Stimulated activated CD8-positive, alpha-beta memory T cell treated with anti-CD3 and anti-CD28 coated beads, Interleukin-4, amount 100 ng/mL, for 48 hours (primary cell): ENCODE results near the gene ALB.
"Not testable (repeated sequence)": the region's sequence is repeated elsewhere in the genome, so short reads cannot be mapped to it uniquely, and the experiment has no call there.

ENCODE experiments used
- DNase-seq: peaks from one replicate; pipeline ENCODE4 v3.0.0-alpha.2; 2020

ALB gene

DNA sequence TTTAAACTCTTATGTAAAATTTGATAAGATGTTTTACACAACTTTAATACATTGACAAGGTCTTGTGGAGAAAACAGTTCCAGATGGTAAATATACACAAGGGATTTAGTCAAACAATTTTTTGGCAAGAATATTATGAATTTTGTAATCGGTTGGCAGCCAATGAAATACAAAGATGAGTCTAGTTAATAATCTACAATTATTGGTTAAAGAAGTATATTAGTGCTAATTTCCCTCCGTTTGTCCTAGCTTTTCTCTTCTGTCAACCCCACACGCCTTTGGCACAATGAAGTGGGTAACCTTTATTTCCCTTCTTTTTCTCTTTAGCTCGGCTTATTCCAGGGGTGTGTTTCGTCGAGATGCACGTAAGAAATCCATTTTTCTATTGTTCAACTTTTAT, at the start of gene ALB:
Gene ALB (plus strand): TSS at position 246 of the 400 bp plus-strand sequence. CDS start 41 bp downstream, at position 287.
- DNase-seq: no peak

DNA sequence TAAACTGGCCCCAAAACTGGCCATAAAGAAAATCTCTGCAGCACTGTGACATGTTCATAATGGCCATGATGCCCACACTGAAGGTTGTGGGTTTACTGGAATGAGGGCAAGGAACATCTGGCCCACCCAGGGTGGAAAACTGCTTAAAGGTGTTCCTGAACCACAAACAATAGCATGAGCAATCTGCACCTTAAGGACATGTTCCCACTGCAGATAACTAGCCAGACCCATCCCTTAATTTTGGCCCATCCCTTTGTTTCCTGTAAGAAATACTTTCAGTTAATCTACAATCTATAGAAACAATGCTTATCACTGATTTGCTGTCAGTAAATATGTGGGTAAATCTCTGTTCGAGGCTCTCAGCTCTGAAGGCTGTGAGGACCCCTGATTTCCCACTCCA, 46.9 kb upstream of the ALB start:
- not testable (repeated sequence) for DNase-seq

DNA sequence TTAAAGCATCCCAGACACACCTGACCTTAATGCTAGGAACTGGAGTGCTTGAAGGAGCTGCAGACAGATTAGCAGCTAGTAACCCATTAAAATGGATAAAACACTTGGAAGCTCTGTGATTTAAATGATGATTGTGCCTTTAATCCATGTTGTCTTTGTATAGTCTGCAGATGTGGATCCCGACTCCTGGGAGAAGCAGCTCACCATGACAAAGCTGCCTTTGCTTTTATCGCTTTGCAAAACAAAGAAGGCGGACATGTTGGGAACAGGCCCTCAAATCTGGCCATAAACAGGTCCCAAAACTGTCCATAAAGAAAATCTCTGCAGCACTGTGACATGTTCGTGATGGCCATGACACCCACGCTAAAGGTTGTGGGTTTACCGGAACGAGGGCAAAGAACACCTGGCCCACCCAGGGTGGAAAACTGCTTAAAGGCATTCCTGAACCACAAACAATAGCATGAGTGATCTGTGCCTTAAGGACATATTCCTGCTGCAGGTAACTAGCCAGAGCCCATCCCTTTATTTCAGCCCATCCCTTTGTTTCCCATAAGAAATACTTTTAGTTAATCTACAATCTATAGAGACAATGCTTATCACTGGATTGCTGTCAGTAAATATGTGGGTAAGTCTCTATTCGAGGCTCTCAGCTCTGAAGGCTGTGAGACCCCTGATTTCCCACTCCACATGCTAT, 34.4 kb upstream of the ALB start:
- DNase-seq: not testable (repeated sequence)

DNA sequence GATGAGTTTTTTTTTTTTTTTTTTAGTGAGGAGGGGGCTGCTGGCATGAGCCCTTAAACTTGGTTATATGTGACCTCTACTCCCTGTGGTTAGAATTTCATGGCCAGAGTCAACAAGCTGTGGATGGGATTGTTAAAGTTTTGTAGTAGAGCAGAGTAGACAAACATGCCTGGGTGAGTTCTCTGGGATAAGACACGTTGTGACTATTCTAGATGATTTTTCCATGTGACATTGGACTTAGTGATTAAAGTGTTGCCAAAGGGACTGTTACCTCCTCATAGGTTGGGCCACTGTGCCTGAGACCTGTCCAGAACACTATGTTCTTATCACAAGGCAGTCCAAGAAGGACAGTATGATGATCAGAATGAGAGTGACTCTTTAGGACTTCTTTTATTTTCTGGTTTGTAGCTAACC, 28.8 kb upstream of the ALB start:
- DNase-seq: no peak

DNA sequence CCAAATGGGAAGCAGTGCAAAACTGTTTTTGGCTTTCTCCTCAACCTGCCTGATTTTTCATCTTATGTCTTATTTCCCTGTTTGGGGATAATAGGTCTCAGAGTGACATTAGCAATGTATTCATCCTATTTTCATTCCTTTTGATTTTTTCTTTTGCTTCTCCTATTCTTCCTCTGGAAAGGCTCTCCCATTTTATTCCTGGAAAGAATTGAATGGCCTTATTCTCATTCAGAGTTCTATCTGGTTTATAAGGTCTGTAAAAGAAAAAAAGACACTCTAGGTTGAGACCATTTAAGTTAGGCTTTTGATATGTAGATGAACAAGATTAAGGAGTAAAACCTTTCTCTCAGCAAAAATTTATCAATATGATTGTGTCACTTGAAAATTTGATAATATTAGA, 27.8 kb upstream of the ALB start:
- no peak for DNase-seq

DNA sequence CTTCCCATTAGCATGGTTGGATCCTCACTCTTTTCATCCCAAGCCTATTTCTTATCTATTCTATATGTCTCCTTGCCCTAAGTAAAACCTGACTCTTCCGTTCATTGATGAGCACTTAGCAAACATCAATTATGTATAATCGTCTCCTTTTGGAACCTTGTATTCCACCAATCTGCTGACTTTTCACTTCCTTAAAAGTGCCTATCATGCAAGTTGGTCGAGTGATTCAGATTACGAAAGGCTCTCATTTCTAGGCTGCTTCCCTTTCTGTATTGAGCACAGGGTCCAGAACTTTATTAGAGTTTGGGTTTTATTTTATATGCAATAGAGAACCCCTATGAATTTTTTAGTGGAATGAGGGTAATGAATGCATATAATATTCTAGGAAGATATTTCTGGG, 27.1 kb upstream of the ALB start:
- DNase-seq: no peak

DNA sequence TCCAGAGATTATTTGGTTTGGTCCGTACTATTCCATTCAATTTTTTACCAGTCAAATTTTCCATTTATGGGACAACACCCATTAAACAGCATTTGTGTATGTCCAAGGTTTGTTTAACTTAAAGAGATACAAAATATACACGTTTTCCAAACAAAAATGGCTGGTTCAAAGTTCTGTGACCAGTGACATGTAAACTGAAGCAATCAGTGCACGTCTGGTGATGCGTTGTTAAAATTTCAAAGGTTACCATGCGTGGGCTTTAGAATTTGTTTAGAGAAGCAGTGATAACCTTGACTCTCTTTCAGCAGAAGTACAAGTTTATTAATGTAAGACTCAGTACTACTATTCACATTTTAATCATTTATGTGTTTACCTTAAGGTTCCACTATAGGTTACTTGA, 25.2 kb upstream of the ALB start:
- DNase-seq: no peak

DNA sequence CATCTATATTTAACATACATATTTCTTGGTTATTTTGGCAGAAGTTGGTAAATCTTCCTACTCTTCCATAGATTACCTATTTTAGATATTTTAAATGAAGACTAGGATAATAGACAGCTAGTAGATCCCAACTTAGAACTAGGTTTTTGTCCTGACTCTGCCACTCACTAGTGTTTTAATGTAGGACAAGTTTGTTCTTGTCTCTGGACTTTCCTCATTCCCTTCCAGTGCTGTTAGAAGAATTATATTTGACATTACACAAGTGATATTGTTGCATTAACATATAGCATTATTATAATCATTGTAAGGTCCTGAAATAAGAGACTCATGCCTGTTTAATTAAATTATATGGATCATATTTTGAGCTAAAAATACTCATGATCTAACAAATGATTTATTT, 24.1 kb upstream of the ALB start:
- DNase-seq: no peak

DNA sequence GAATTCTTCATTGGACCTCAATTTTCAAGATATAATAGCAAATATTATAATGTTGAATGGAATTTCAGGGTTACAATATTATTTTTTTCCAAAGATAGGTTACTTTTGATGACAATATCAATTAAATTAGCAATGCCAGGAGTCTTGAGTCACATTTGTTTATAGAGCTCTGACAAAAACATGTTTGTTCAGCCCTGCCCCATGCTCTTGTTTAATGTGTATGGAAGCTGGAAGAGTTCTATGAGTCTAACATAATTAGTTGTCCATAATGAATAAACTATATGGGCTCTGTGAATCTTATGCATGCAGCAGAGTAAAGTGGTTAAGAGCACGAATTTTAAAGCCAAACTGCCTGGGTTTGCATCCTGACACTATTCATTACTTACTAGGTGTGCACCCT, 22.9 kb upstream of the ALB start:
- DNase-seq: no peak

- DNase-seq: no peak
Observed at GRCh38 chr4:73383452-73383851, 20.6 kb upstream of the ALB start.

GRCh38 chr4:73387552-73387951, 16.5 kb upstream of the ALB start:
- no peak for DNase-seq

DNA sequence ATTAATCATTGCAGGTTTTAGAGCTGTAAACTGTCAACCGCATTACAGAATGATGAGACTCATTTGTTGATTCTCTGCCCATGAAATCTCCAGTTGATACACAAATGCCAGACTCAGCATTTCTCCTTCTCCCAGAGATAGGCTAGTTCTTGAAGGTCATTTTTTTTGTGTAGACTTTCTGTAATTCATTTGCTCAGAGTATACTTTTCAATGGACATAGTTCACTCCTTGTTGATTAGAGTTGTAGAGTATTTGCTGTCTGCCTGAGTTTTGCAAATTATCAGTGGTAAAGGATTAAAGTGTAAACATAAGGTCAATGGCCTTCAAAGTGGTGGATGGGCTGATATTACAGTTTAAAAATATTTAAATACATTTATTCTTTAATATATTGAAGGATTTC, 15.2 kb upstream of the ALB start:
- DNase-seq: no peak

- DNase-seq: not testable (repeated sequence)
Observed at GRCh38 chr4:73389663-73390062, 14.4 kb upstream of the ALB start.

- no peak for DNase-seq
Observed at GRCh38 chr4:73391774-73392173, 12.3 kb upstream of the ALB start.

- no peak for DNase-seq
Observed at GRCh38 chr4:73392936-73393335, 11.2 kb upstream of the ALB start.

- no peak for DNase-seq
Observed at GRCh38 chr4:73396304-73396703, 7.8 kb upstream of the ALB start.

DNA sequence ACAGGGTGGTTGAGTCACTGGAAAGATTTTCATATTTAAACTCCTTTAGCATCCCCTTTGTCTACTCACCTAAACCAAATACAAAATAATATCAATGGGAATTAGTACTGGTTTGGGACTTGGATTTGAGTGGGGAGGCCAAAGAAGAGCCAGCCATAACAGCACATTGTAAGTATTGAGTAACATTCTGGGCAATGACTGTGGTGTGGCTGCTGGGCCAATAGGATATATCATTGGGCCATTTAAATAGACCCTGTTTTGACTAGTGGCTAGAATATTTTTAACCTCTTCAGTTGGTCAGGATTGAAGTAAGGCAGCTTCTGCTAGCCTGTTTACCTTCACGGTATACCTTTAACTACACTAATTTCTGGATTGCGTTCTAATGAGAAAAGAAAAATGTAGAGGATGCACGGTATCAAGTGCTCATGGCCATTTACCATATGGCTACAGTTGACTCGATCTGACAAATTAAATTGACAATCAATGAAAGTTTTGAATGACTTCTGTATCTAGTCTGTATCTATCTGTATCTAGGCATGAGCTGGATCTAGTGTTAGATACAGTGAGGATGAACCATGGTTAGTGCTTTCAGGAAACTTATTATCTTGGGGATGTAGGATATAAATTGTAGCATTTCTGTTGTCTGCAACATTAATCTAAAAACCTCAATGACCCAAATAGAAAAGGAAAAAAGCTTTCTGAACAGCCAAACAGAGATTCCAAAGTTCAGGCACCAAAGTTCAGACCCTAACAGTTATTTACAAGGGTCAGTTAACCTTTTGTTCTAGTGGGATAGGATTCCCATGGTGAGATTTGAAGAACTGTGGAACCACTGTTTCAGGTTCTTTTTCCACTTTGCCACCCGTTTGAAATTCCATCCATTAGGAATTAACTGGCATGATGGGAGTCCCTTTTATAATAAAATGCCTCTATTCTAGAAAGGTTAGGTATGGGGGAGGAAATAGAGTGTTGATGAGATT, 6.8 kb upstream of the ALB start:
- DNase-seq: no peak

GRCh38 chr4:73401412-73401811, 2.7 kb upstream of the ALB start:
- no peak for DNase-seq

- DNase-seq: no peak
Observed at GRCh38 chr4:73404457-73404856, 370 bp downstream of the ALB start.

DNA sequence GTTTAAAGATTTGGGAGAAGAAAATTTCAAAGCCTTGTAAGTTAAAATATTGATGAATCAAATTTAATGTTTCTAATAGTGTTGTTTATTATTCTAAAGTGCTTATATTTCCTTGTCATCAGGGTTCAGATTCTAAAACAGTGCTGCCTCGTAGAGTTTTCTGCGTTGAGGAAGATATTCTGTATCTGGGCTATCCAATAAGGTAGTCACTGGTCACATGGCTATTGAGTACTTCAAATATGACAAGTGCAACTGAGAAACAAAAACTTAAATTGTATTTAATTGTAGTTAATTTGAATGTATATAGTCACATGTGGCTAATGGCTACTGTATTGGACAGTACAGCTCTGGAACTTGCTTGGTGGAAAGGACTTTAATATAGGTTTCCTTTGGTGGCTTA, 1.1 kb downstream of the ALB start:
- no peak for DNase-seq

DNA sequence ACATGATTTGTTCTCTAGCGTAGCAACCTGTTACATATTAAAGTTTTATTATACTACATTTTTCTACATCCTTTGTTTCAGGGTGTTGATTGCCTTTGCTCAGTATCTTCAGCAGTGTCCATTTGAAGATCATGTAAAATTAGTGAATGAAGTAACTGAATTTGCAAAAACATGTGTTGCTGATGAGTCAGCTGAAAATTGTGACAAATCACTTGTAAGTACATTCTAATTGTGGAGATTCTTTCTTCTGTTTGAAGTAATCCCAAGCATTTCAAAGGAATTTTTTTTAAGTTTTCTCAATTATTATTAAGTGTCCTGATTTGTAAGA, 2.4 kb downstream of the ALB start:
- no peak for DNase-seq

DNA sequence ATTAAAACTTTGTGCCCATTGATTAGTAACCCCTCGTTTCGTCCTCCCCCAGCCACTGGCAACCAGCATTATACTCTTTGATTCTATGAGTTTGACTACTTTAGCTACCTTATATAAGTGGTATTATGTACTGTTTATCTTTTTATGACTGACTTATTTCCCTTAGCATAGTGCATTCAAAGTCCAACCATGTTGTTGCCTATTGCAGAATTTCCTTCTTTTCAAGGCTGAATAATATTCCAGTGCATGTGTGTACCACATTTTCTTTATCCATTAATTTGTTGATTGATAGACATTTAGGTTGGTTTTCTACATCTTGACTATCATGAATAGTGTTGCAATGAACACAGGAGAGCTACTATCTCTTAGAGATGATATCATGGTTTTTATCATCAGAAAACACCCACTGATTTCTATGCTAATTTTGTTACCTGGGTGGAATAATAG, 3.2 kb downstream of the ALB start:
- DNase-seq: no peak

DNA sequence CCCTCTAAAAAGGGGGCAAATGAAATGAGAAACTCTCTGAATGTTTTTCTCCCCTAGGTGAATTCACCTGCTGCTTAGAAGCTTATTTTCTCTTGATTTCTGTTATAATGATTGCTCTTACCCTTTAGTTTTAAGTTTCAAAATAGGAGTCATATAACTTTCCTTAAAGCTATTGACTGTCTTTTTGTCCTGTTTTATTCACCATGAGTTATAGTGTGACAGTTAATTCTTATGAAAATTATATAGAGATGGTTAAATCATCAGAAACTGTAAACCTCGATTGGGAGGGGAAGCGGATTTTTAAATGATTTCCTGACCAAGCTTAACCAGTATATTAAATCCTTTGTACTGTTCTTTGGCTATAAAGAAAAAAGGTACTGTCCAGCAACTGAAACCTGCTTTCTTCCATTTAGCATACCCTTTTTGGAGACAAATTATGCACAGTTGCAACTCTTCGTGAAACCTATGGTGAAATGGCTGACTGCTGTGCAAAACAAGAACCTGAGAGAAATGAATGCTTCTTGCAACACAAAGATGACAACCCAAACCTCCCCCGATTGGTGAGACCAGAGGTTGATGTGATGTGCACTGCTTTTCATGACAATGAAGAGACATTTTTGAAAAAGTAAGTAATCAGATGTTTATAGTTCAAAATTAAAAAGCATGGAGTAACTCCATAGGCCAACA, 4.2 kb downstream of the ALB start:
- DNase-seq: no peak
